ENCODE measurements around the gene SMAD4.

DNA sequence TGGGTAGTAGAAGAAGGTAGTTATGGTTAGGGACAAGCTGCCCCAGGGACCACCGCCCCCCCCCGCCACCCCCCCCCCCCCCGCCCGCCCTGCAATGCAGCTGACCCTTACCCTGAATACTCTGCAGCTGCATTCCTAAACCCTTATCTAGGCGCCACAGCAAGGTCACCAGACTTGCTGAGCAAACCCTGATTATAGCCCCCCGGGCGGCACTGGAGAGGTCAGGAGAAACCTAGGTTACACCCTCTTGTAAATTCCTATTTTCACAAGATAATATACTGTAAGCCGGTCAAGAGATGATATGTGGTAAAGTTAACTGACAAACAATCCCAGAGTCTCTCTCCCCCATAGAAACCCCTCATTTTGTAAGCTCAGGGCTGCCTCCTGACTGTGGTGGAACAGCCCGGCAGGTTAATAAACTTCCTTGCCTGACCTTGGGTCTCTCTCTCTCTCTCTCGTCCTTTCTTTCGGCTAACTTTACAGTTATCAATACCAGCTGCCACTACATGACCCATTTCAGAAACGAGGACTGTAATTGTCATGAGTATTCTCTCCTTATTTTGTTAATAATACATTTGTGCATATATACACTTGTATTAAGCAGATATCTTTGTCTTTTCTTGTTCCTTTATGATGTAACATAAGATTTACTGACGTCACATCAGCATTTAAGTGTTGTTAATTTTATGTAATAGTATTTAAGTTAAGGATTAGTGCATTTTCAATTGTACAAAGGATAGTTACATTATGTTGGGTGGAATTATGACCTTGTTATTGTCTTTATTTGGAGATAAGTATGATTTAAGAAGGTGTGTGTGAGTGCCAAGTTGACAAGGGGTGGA, 22.8 kb upstream of the SMAD4 start:
- TF ChIP-seq CTCF (IDR thresholded peaks at IDR 0.05 in 8 of 11, conservative IDR thresholded peaks at IDR 0.05 in 3 of 11) (no peak), POLR2AphosphoS5 (IDR thresholded peaks at IDR 0.05) (no peak), POLR2A (IDR thresholded peaks at IDR 0.05) (no peak)
